LoVo (cell line): ENCODE results near the gene HDAC1.

Experiments
- DNase-seq: peaks from one replicate; pipeline ENCODE4 v3.0.0-alpha.2; 2016; ENCODE audit warnings: low spot score

Gene HDAC1

DNA sequence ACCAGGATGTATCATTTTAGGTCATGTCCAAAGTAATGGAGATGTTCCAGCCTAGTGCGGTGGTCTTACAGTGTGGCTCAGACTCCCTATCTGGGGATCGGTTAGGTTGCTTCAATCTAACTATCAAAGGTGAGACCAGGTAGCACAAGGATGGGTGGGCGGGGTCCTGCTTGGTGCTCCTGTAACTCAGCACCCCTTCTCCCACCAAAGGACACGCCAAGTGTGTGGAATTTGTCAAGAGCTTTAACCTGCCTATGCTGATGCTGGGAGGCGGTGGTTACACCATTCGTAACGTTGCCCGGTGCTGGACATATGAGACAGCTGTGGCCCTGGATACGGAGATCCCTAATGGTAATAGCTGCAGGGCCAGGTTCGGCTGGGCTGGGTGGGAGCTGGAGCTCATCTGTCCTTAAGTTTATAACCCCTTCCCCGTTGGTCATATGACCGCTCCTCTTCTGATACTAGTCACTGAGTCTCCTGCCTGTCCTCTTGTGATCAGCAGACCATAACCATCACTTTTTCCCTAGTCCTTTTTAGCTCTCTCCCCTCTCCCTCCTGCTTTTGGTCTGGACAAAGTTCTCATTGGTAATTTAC lies 38.8 kb downstream of the HDAC1 start:
- no peak for DNase-seq

DNA sequence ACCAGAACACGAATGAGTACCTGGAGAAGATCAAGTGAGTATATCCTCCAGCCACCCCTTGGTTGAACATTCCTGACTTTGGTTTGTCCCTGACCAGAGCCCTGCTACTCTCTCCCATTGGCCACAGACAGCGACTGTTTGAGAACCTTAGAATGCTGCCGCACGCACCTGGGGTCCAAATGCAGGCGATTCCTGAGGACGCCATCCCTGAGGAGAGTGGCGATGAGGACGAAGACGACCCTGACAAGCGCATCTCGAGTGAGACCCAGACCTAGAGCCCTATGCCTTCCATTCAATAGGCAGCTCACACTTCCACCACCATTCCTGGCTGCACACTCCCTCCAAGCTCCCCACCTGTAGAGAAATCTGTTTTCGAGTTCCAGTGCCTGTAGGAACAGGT lies 39.7 kb downstream of the HDAC1 start:
- no peak for DNase-seq

GRCh38 chr1:32332290-32333079 lies 40.6 kb downstream of the HDAC1 start:
- no peak for DNase-seq

DNA sequence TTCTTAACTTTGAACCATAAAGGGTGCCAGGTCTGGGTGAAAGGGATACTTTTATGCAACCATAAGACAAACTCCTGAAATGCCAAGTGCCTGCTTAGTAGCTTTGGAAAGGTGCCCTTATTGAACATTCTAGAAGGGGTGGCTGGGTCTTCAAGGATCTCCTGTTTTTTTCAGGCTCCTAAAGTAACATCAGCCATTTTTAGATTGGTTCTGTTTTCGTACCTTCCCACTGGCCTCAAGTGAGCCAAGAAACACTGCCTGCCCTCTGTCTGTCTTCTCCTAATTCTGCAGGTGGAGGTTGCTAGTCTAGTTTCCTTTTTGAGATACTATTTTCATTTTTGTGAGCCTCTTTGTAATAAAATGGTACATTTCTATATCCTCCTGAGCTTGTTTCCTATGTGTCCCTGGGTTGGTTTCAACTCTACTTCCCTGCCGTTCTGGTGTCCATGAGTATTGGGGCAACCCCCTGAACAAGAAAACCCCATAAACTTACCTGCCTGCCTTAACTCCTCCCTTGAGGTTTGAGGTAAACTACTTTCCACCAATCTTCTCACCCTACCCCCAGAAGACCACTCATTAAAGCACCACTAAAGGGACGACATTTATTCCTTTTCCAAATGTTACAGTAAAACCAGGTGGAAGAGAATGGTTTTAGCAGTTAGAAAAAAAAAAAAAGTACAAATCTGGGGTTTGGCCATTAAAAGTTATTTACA lies 41.5 kb downstream of the HDAC1 start:
- DNase-seq, result no peak

DNA sequence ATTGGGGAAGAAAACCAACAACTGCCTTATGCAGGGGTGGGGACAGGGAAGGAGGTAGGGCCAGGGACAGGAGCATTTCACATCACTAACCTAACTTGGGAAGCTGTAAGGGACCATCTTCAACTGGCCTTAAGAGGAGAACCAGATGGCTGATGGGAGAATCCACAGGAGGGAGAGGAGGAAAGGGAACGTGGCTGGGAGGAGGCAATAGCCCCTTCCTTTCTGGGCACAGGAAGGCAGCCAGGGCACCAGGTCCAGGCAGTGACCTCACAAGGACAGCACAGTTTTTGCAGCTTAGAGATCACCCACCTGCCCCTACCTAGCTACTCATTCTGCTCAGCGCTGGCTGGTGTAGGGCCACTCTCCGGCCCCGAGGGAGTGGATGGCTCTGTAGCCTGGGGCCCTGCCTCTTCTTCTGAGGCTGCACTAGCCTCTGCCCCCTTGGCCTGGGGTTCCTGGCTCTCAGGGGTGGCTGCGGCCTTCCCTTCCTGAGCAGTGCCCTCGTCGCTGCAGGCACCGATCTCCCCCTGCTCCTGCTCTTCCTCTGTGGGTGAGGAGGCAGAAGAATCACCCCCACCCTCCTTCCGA lies 42.5 kb downstream of the HDAC1 start:
- DNase-seq, result no peak

GRCh38 chr1:32334864-32335534 lies 43.1 kb downstream of the HDAC1 start:
- peak; percentile 34 for DNase-seq

- DNase-seq, result no peak
Measured at GRCh38 chr1:32335535-32335789, 43.6 kb downstream of the HDAC1 start.

DNA sequence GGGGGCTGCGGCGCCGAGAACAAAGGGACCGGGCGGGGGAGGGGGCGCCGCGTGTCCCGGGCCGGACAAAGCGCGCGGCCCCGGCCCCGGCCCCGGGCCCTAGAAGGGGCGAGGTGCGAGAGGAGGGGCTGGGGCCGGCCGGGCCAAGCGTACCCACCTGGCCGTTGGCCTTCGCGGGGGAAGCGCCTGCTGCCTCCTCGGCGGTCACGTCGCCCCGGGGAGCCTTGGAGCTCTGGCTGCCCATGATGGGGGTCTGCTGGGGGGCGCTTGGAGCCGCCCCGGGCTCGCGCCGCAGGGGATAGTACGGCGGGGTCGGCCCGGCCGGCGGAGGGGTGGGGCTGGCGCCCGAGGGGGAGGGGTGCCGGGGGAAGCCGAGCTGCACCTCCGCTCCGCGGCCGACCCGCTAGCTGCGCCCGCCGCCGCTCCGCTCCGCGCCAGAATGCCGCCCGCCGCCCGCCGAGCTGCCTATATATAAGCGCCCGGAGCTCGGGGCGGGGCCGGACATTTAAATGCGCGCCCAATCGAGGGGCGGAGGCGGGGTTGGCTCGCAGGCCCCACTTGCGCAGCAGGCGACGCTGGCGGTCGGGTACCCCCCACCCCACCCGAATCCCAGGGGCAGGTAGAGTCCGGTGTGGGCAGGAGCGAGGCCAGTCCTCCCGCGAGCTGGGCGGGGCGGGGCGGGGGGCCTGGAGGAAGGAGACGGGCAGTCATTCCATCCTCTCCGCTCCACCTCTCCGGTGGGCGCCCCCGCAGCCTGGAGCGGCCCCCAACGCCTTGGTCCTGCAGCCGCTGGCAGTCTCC lies 44.1 kb downstream of the HDAC1 start, which contains the start of gene MARCKSL1:
Gene MARCKSL1, minus strand, starts transcription at position 444 of the 801 bp plus-strand sequence. Its CDS starts 200 bp downstream, at position 244.
- peak; percentile 84 for DNase-seq

DNA sequence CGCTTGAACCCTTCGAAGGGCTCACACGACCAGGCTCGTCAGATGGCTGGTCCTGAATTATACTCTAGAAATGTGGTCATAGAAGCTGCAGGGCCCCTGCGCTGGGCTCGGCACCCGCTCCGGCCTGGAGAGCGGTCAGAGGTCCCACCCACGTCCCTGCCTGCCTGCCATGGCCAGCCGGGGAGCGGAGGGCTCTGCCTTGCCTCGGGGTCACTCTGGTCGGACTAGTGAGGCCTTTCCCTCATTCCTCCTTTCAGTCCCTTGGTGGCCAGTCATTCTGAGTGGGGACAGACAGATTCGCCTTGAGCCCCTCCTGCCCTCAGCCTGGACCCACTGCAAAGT lies 44.7 kb downstream of the HDAC1 start:
- no peak for DNase-seq

GRCh38 chr1:32336963-32337675 lies 45.2 kb downstream of the HDAC1 start:
- DNase-seq, result no peak

DNA sequence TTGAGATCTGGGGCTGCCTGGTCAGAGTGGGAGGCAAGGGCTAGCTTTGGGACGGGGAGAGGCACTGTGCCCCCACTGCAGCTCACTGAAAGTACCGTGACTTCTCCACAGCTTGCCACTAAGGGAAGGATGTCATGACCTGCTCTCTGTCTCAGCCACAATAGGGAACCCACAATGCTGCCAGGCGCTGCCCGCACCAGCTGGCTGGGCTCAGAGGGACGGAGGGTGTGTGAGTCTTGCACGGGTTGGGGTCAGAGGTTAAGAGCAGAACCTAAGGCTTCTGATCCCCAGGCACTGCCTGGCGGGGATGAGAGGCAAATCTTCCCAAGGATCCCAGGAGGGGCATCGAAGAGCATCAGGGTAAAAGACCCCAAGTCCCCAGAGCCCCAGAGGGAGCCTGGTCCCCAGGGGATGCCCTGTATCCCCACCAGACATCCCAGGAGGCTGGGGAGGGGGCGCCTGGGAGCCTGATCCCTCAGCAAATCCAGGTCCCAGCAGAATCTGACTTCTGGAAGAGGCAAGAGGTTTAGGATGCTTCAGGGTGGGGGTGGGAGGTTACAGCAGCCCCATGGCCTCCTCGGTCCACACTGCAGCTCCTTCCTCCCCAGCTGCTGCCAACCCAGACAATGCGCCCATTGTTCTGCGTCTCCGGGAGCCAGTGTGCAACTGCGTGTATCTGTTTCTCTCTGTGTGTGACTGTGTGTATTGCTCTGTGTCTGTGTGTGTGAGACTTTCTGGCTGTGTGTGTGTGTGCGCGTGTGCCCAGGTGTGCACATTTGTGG lies 46.2 kb downstream of the HDAC1 start:
- no peak for DNase-seq

DNA sequence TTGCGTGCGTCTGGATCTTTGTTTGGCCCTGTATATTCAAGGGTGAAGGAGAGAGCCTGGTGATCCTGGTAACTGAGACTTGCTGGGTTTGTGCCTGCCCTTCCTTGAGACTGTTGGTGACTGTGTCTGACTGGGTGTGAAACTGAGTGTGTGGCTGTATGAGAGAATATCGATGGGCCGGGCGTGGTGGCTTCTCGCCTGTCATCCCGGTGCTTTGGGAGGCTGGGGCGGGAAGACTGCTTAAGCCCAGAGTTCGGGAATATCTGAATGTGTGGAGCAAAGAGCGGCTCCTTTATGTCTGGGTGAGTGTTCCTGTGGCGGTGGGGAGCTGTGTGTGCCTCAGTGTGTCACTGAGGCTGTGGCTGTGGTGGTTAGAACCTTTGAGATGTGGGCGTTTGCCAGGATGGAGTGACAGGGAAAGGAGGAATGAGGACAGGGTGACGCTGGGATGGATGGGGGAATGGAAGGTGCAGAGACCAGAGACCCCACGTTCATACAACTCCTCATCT lies 46.8 kb downstream of the HDAC1 start:
- no peak for DNase-seq

- DNase-seq, result no peak
Measured at GRCh38 chr1:32339363-32339978, 47.6 kb downstream of the HDAC1 start.

DNA sequence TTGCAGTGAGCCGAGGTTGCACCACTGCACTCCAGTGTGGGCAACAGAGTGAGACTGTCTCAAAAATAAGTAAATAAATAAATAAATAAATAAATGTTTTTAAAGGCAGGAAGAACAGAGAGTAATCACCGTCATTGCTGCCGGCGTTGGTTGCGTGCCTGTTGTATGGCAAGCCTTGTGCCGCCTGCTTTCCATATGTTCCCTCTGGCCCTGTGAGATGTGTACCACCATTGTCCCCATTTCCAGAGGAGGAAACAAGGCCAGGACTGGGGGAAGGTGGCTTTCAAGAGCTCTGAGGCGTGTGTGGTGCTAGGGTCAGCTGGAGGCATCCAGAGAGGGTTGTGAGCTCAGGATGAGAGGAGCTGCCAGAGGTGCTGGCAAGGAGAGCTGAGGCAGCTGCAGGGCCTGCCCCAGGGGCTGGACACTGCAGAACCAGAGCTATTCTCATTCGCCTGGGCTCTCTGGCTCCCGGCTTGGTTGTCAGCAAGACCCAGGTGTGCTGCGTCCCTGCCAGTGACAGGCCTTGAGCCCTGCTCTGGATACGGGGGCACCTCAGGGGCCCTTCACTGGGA lies 49.4 kb downstream of the HDAC1 start:
- DNase-seq, result no peak

GRCh38 chr1:32341971-32342370 lies 50.1 kb downstream of the HDAC1 start:
- no peak for DNase-seq

DNA sequence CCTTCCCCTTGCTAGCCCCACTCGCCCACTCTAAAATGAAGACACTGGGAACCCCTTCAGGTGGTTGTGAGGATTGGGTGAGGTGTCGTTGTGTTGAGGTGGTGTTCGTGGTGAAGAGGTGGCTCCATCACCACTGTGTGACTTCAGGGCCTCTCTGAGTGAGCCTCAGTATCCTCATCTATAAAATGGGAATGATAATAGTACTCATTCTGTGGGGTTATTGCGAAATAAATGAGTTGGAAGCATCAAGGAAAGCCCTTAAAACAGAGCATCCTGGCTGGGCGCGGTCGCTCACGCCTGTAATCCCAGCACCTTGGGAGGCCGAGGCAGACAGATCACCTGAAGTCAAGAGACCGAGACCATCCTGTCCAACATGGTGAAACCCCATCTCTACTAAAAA lies 50.8 kb downstream of the HDAC1 start:
- no peak for DNase-seq

DNA sequence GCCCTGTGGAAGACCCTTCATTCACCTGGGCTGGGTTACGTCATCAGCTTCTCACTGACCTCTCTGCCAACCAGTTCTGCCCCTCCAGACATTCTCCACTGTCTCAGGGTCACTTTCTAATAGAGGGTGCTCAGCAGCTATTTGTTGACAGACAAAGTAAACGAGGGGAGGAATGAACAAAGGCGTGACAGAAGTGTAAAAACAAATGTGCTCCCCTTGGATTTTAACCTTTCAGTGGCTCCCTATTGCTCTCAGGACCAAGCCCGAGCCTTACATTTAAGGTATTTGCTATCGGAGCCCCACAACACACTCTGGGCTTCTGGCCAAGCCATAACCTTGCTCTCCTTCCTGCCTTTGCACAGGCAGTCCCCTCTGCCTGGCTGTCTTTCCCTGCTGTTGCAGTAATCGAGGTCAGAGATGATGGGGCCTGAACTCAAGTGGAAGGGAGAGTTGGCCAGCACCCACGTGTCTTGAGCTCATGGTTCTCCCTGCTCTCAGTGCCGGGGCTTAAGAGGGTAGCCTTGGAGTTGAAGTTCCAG lies 53.5 kb downstream of the HDAC1 start:
- no peak for DNase-seq

- no peak for DNase-seq
Measured at GRCh38 chr1:32346532-32347157, 54.8 kb downstream of the HDAC1 start.
